AG08395 (cell line): ENCODE measurements around the gene RBCK1.
"Not testable (repeated sequence)": the region's sequence is repeated elsewhere in the genome, so short reads cannot be mapped to it uniquely, and the experiment has no call there.

Experiments used
- DNase-seq: peaks from one replicate; pipeline ENCODE4 v3.0.0; 2012; ENCODE audit warnings: mixed read lengths, low spot score

Gene RBCK1

GRCh38 chr20:376089-376488 is 32.0 kb upstream of the RBCK1 start:
- no peak for DNase-seq

- no peak for DNase-seq
These were observed 31.3 kb upstream of the RBCK1 start for GRCh38 chr20:376750-377149.

DNA sequence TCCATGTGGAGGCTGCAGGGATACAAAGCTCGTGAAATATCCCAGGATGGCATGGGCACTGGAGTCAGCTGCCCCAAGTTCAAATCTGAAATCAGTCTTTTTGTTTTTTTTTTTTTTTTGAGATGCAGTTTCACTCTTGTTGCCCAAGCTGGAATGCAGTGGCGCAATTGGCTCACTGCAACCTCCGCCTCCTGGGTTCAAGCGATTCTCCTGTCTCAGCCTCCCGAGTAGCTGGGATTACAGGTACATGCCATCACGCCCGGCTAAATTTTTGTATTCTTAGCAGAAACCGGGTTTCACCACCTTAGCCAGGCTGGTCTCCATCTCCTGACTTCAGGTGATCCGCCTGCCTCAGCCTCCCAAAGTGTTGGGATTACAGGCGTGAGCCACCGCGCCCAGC is 30.5 kb upstream of the RBCK1 start:
- DNase-seq, result not testable (repeated sequence)

- no peak for DNase-seq
These were observed 29.1 kb upstream of the RBCK1 start for GRCh38 chr20:378961-379336.

- peak; percentile 62 for DNase-seq
These were observed 27.1 kb upstream of the RBCK1 start for GRCh38 chr20:380763-381580.

DNA sequence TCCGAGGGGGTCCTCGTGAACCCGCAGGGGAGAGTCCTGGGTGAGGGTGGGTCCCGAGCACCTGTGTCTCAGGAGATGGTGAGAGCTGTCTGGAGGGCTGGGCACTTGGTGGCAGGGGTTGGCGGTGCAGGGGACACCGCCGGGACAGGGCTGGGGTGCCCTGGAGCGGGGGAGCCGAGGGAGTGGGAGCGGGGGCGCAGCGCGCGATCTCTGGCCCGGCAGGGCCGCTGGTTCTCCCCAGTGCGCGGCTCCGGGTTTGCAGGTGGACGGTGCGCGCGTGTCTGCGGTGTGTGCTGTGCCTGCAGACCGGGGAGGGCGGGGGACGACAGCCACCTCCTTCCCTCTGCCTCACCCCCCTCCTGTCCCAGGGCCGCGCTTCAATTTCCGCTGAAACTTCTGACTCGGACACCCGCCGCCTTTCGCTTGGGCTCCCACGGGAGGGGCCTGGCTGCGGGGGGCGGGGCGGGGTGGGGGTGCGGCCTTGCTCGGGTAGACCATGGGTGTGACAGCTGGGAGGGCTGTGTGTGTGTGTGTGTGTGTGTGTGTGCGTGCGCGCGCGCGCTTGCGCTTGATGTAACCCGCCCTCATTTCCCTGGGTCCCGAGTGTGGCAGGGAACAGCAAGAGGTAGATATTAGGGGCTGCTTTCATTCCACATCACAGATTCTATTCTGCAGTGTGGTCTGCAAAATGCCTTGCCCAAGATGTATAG is 26.4 kb upstream of the RBCK1 start:
- DNase-seq, result peak; percentile 85

DNA sequence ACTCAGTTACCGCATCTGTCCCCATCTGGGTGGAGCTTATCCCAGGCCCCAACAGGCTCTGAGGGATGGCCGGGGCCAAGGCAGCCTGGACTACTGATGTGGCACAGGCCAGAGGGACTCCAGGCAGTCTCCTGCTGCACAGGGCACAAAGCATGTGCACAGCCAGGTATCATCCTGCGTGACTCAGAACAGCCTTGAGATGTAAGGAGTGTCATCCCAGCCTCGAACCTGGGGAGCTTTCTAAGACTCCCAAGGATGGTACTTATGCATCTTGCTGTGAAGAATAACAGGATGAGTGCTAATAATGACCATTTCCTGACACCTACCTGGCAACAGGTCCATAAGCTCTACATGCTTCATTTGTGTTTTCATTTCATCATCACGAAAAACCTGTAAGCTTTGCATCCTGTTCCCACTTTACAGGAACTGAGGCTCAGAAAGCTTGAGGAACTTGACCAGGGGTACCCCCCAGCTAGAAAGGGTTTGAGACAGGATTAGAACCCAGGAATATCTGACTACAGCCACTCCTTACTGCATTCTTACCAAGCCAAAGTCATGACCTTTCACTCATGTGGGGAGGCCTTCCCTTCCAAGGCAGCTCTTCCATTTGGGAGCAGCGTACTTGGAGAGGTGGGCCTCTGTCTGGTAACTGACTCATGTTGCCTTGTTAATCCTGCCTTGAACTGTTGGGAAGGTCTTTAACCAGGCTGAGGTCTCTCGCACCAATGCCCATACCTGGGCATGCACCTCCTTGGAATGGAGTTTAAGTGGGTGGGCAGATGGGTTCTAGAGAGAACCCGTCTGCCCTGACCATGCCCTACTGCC is 25.6 kb upstream of the RBCK1 start:
- no peak for DNase-seq

DNA sequence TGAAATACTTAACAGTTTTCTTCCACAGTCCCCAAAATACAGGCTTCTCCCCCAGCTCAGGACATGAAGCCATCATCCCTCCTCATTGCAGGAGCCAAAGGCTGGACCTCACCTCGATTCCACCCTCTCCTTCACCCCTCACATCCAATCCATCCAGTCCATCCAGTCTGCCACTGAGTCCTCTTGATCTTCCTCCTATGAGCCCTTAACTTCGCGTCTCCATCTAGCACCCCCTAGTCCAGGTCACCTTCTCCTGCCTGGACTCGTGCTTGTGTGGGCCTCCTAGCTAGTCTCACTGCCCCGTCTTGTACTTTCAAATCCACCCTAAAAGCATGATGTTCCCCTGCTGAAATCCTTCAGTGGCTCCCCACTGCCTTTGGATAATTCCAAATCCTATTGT is 24.2 kb upstream of the RBCK1 start:
- DNase-seq, result no peak

- no peak for DNase-seq
These were observed 23.4 kb upstream of the RBCK1 start for GRCh38 chr20:384723-385122.

GRCh38 chr20:385448-385847 is 22.7 kb upstream of the RBCK1 start:
- DNase-seq, result no peak

DNA sequence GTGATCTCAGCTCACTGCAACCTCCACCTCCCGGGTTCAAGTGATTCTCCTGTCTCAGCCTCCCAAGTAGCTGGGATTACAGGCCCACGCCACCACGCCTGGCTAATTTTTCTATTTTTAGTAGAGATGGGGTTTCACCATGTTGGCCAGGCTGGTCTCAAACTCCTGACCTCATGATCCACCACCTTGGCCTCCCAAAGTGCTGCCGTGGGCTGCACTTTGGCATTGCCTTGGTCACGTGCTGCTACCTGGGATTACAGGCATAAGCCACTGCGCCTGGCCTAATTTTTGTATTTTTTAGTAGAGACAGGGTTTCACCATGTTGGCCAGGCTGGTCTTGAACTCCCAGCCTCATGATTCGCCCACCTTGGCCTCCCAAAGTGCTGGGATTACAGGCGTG is 21.5 kb upstream of the RBCK1 start:
- DNase-seq, result not testable (repeated sequence)

- DNase-seq, result no peak
These were observed 20.6 kb upstream of the RBCK1 start for GRCh38 chr20:387520-387919.

GRCh38 chr20:388034-388994 is 19.8 kb upstream of the RBCK1 start:
- DNase-seq, result no peak

DNA sequence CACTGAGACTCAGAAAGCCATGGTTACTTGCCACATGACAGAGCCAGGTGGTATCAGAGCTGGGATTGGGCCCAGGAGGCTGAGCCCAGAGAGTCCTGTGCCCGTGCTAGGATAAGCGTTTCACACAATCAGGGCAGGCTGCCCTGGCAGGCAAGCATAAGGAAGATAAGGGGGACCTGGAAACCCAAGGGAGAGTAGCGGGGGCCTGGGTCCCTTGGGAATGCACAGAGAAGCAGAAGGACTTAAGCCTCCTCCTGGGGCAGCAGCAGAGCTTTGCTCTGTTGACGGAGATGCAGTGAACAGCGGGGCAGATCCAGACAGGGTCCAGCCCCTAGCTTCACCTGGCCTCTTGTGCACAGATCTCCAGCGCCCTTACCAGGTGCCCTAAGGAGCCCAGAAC is 18.9 kb upstream of the RBCK1 start:
- DNase-seq, result no peak

- no peak for DNase-seq
These were observed 16.9 kb upstream of the RBCK1 start for GRCh38 chr20:391041-391711.

- not testable (repeated sequence) for DNase-seq
These were observed 14.8 kb upstream of the RBCK1 start for GRCh38 chr20:393296-393695.

DNA sequence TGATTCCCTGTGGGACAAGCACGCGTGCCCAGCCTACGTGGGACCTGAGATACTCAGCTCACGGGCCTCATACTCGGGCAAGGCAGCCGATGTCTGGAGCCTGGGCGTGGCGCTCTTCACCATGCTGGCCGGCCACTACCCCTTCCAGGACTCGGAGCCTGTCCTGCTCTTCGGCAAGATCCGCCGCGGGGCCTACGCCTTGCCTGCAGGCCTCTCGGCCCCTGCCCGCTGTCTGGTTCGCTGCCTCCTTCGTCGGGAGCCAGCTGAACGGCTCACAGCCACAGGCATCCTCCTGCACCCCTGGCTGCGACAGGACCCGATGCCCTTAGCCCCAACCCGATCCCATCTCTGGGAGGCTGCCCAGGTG is 11.9 kb upstream of the RBCK1 start:
- DNase-seq, result no peak

- DNase-seq, result no peak
These were observed 11.3 kb upstream of the RBCK1 start for GRCh38 chr20:396619-397431.

DNA sequence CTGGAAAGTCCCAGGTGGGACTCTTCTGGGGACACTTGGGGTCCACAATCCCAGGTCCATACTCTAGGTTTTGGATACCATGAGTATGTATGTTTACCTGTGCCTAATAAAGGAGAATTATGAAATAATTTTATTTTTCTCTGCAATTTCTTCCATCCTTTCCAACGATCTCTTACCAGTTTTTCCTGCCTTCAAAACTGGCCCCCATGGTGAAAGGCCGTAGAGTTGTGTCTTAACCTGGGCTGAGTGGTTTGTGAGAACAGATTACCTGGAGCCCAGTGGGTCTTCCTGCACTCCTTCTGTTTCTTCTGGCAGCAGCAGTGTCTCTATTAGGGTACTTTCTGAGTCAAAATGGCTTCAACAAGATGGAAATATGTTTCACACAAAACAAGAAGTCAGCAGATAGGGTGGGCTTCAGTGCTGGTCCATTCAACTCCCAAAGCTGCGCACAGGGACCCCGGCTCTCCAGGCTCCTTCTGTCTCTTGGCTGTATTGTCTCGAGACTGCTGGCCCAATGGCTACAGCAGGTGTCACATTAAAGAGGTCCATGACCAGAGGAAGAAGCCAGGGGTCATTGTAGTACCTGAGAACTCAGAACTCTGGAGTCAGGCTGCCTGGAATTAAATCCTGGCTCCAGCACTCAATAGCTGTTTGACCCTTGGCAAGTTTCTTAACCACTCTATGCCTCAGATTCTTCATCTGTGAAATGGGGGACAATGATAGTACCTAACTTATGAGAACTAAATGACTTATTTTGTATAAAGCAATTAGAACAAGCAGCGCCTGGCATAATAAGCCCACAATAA is 10.5 kb upstream of the RBCK1 start:
- DNase-seq, result no peak
